ENCODE results near the gene WBP2.

GRCh38 chr17:75850928-75851692 lies 4.0 kb downstream of the WBP2 start:
- no peak for TF ChIP-seq POLR2AphosphoS5 (IDR thresholded peaks at IDR 0.05; ENCODE audit: low read depth, low read length)
- no peak for TF ChIP-seq POLR2A (IDR thresholded peaks at IDR 0.05; ENCODE audit: low read depth, low read length)

All from GM12892 (cell line).